UCSD-AML1 (cell line): ENCODE data around the gene ZNF358.

Experiments used
- DNase-seq: peaks from one replicate; lab custom pipeline; 2025; ENCODE audit not compliant: unreplicated experiment; lab: John Stamatoyannopoulos, UW

Gene ZNF358

DNA sequence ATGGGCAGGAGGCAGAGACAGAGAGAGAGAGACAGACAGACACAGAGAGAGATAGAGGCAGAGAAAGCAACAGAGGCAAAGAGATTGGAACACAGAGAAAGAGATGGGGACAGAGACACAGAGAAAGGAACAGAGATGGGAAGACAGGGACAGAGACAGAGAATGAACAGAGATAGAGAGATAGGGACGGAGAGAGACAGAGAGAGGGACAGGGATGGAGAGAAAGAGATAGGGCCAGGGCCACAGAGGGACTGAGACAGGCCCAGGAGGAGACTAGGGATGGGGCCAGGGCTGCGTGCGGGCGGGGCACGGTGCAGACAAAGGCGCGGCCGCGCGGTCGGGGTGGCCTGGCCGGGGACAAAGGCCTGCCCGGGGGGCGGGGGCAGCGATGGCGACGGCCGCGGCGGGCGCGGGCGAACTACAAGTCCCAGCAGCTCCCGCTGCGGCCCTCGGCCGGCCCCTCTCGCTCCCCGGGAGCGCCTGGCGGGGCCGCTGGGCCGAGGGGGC is at the start of gene ZNF358:
Gene ZNF358, plus strand, starts transcription at position 459 of the 507 bp plus-strand sequence. CDS start 3,140 bp downstream, outside the sequence.
- DNase-seq = peak; percentile 63

DNA sequence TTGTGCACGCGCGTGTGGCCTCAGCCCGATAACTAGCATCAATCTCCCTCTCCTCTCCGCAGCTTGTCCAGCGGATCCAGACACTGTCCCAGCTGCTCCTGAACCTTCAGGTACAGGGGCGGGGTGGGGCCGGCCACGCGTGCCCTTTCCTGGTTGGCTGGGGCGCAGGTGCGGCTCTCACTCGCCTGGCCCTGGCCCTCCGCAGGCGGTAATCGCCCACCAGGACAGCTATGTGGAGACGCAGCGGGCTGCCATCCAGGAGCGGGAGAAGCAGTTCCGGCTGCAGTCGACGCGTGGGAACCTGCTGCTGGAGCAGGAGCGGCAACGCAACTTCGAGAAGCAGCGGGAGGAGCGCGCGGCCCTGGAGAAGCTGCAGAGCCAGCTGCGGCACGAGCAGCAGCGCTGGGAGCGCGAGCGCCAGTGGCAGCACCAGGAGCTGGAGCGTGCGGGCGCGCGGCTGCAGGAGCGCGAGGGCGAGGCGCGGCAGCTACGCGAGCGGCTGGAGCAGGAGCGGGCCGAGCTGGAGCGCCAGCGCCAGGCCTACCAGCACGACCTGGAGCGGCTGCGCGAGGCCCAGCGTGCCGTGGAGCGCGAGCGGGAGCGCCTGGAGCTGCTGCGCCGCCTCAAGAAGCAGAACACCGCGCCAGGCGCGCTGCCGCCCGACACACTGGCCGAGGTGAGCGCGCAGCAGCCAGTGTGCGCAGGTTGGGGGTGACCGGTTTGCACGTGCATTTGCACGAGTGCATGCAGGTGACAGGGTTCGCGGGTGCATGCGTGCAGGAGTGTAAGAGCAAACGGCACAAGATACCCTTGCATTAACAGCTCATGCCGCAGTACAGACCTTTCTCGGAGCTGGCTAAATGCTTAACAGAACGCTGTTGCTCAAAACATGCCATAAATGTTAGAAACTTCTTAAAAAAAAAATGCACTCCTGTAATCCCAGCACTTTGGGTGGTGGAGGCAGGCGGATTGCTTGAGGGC is 48.6 kb upstream of the ZNF358 start:
- DNase-seq = no peak

DNA sequence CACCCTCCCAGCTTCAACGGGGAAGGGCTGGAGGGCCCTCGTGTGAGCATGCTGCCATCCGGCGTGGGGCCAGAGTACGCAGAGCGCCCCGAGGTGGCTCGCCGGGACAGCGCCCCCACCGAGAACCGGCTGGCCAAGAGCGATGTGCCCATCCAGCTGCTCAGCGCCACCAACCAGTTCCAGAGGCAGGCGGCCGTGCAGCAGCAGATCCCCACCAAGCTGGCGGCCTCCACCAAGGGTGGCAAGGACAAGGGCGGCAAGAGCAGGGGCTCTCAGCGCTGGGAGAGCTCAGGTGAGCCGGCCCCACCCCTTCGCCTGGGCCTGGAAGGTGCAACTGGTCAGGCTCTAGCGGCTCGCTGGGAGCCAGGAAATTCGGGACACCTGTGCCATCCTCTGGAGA is 47.1 kb upstream of the ZNF358 start:
- DNase-seq = no peak

DNA sequence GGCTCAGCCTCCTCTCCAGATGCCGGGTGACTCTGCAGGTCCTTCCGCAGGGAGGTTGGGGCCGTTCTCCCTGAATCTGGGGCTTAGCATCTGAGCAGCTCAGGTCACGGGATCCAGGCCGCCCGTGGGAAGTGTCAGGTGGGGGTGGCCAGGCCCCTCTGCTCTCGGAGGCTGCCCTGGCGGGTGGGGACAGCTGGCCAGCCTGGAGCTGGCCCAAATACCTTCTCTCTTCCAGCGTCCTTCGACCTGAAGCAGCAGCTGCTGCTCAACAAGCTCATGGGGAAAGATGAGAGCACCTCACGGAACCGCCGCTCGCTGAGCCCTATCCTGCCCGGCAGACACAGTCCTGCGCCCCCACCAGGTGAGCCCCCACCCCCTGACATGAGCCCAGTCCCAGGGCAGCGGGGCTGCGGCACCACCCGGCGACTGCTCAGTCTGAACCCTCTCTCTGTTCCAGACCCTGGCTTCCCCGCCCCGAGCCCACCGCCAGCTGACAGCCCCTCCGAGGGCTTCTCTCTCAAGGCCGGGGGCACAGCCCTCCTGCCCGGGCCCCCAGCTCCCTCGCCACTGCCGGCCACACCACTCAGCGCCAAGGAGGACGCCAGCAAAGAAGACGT is 46.1 kb upstream of the ZNF358 start:
- no peak for DNase-seq

DNA sequence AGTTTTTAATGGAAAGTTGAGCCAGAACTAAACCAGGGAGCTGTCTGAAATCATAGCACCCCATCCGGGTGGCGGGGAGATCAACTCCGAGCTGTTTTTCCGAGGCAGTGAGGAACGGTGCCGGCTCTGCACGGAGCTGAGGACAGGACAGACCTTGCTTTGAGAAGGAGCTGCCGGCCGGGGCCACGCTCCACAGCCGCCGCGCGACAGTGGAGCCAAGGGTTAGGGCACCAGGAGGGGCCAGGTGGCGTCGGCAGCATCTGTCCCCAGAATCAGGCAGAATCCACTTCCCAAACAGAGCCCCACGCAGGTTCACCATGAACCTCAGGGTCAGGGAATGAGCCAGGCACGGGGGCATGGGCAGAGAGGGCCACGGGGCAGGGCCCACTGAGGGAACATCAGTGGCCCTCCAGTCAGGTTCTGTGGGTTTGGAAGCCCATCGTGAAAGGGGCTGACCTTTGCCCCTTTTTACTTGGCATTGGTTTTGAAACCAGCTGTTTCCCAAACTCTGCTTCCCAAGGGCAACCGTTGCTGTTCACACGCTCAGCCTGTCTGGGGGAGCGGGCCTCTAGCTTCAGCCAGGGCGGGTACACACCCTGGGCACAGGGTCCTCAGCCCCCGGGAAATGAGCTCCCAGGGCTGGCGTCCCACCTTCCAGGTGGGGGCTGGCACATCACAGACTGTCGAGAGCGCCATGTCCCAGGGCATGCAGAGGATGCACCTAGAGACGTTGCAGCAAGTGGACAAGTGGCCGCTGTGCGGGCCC is 45.2 kb upstream of the ZNF358 start:
- no peak for DNase-seq

DNA sequence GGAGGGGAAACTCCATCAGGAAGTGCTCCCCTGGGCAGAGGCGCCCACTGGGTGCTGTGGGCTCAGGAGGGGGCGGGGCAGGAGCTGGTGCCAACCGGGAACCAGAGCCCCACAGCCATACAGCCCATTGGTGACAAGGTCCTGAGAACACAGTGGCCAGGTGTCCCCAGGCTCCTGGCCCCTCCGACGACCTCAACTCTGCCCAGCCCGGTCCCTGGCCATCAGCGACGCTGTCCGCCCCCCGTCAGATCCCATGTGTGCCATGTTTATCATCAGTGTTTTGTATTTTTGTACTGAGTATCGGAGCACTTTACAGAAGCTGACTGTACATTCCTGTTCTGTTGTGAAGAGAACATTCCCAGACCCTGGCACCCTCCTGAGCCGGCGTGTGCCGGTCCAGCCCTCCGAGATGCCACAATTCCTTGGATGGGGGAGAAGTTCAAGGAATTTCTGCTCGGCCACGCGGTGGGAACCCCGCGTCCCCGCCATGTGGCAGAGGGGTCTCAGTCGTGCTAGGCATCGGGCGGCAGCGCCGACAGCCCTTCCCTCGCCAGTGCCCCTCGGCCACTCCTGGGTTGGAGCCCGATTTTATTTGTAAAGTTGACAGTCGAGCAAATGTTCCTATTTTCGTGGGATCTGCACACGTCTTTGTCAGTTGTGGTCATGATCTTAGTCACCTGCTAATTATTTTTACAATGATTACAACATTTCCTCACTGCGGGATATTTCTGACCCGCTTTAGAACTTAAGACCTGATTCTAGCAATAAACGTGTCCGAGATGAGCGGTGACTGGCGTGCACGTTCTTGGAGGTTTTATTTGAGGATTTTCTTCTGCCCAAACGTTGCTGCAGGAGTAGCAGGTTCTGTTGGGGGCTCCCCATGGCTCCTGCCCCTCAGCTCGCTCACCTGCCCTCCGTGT is 43.9 kb upstream of the ZNF358 start:
- no peak for DNase-seq

DNA sequence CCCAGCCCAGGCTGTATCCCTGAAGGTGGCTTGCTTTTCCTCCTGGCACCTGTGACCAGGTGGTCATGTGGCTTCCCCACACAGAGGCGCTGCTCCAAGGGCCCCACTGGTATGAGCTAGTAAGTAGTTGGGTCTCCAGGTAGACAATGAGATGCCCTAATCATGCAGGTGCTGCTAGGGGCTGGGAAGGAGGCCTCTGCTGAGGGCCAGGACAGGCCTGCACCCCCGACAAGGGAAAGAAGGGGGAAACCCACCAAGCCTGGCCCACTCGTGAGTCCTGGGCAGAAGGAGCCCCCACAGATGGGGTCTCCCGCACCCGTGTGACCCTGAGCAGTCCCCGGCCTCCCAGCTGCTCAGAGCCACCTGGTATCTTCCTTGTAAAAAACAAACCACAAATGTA is 40.2 kb upstream of the ZNF358 start:
- no peak for DNase-seq

DNA sequence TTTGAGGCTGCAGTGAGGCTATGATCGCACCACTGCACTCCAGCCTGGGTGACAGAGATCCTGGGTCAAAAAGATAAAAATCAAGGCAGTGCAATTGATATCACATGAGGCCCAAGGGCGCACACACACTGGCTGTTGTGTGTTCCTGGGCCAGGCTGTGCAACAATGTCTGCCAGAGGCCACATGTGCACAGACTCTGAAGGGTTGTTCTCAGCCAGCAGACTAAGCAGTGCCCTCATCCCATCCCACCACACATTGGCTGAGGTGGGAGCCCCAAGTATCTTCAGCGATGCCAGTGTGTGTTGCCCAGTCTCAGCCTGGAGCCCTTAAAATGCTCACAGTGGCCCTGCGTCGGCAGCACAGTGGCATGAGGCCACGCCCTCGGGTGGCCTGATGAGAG is 39.7 kb upstream of the ZNF358 start:
- no peak for DNase-seq

DNA sequence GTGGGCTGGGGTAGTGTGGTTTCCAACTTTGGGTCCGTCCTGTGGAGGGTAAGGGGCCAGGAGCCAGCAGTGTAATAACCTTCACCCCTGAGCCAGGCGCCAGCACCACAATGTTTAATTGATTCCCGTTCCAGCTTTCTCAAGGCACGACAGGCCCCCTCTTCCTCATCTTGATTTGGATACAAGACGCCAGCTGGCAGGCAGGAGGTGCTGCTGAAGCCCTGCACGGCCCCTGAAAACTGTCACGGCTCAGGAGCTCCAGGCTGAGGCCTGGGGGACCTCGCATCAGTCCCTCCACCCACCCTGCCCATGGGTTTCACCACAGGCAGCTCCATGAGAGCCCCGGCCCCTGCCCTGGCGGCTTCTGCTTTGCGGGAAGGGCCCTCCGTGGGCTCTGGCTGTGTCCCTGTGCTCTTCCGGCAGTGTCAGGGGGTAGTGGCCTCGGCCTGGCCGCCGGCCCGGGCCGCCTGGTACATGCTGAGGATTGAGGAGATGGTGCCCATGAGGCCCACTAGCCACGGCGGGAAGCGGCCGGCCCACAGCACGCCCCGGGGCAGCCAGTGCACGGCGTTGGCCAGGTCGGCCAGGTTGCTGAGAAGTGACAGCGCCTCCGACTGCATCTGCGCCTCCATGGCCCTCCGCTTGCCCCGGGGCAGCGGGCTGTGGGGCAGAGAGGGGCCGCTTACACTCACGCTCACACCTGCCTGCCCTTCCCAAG is 39.0 kb upstream of the ZNF358 start:
- no peak for DNase-seq

DNA sequence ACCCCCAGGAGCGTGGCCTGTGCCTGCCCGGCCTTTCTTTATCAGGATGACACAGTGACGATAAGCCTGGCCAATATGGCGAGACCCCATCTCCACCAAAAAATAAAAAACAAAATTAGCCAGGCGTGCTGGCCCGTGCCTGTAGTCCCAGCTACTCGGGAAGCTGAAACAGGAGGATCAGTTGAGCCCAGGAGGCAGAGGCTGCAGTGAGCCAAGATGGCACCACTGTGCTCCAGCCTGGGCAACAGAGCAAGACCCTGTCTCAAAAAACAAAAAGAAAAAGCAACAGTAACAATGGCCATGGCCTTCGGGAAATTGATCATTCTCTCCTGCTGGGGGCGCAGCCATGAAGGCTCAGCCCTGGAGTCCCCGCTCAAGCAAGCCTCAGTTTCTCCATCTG is 38.1 kb upstream of the ZNF358 start:
- no peak for DNase-seq

DNA sequence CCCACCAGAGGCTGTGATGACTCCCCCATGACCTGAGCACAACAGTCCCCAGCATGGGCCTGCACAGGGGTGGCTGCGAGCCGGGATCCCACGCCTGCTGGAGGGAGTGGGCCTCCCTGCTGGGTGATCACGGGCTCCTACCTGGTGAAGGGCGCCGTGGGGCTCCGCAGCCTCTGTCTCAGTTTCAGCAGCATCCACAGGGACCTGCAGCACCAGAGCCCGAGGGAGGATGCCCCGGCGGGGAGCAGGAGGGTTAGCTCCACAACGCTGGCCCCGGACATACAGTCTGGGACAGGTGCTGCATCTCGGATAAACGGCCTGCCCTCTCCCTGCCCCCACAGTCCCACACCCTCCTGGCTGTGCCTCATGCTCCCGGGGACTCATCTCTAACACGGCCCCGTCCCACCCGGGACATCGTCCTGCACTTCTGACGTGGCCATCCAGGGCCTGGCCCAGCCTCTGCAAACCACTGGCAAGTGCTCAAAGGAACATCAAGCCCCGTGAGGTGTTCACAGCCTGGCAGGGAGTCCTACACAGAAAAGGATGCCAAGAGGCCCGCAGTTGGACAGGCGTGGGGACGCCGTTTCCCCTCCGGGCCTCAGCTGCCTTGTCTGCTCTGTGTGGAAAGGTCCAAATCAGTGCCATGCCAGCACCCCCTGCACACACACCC is 37.6 kb upstream of the ZNF358 start:
- DNase-seq = no peak

DNA sequence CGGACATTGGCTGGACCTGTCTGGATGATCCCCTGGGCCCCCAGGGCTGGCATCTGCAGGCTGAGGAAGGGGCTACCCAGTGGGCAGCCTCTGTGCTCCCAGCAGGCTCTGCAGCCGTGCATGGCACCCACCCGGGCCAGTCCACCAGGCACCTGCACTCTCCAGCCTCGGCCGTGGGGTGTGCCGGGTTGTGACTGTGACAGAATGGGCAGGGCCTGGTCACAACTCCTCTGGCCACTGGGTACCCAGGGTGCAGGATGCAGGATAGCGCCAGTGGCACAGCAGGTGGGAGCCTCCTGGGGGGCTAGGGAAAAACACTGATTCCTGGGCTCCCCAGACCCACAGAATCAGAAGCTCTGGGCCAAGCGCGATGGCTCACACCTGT is 37.1 kb upstream of the ZNF358 start:
- DNase-seq = no peak

DNA sequence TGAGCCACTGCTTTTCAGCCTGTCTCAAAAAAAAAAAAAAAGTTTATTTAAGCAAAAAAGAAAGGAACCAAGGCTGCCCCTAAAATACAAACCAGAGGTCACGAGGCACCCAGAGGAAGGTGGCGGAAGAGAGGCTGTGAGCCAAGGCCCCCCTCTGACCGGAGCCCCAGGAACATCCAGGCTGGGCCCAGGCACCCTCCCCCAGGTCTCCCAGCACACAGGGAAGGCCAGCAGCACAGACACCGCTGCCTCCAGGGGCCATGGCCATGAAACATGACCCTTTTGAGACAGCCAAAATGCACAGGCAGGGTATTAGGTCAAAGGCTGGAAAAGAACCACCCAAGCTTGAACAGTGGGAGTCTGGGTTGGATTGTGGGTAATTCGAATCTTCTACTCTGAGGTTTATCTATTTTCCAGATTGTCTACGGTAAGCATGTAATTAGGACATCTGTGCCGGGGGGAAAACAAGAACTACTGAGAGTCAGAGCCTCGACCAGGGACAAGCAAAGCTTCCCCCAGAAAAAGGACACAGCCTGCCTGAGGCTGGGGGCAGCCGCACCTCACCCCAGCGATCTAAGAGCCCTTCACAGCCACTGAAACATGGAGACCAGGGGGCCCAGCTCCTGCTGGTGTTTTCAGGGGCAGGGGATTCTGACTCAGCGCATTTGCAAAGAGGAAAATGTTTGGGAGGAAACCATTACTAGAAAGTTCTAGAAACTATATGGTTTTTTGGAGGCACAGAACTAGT is 35.5 kb upstream of the ZNF358 start:
- DNase-seq = no peak

DNA sequence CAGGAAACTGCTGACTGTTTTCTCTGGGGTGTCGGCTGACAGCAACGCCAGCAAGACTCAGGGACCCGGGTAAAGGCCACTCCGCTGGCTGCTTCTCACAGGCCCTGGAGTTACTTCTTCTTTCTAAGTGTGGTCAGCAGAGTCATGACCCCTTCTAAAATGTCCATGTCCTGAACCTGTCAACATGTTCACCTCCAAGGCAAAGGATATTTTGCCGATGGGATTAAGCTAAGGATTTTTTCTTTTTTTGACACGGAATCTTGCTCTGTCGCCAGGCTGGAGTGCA is 35.0 kb upstream of the ZNF358 start:
- no peak for DNase-seq

DNA sequence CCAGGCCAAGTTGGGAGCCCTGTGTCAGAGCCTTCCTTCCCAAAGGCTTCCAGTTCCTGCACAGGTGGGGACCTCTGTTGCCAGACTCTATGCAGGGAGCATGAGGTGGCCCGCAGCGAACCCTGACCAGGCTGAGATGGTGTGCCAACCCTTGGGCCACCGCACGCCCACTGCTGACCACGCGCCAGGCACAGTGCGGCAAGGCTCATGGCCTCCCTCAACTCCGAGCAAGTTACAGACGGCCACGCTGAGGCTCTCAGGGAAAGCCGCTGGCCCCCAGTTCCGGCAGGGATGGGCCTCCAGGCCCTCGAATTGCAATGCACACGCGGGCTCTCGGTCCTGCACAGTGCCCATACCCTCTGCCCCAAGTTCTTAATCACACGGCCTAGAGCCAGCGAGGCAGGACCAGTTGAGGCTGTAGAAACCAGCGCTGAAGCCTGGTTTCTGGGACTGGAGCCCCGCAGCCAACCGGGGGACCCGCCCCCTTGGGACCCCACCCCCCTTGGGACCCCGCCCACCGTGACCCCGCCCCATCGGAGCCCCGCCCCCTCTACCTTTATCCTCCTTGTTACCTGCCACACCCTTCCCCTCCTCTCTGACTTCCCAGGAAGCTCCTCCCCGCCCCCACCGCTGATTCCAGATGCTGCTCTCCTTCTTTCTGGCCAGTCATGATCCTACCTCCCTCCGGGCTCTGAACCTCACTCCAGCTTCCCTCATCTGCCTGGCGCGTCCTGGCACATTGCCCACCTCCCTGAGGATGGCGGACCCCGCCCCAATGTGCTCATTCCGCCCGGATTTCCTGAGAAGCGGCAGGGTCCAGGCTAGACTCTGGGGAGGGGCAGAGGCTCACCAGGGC is 33.1 kb upstream of the ZNF358 start:
- peak; percentile 33 for DNase-seq

DNA sequence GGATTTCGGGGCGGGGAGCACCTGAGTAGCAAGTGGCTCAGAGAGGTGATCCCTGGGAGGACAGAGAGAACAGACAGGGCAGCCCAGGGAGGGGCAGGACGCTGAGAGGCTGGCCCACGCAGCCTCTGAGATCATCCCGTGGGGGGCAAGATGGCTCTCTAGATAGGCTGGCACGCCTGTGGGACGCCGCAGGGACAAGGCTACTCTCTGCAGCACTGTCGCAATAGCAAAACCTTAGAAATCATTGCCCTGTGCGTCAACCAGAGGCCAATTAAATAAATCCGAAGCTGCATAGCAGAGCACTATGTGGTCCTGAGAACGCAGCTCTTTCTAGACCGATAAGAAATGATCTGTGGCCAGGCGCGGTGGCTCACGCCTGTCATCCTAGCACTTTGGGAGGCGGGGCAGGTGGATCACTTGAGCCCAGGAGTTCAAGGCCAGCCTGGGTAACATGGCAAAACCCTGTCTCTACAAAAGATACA is 32.1 kb upstream of the ZNF358 start:
- no peak for DNase-seq

DNA sequence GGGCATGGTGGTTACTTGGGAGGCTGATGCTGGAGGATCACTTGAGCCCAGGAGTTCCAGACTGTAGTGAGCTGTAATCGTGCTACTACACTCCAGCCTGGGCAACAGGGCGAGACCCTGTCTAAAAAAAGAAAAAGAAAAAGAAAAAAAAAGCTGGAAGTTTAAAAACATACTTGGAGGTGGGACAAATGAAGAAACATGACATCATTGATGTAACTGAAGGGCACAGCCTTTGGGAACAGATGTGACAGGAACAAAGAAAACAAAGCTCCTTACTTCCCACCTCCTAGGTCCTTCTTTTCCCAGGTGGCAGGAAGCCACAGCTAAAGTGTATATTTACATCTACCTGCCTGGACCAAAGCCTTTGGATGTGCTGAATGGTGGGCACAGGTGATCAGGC is 29.0 kb upstream of the ZNF358 start:
- no peak for DNase-seq
